ENCODE measurements around the gene CEMIP.

DNA sequence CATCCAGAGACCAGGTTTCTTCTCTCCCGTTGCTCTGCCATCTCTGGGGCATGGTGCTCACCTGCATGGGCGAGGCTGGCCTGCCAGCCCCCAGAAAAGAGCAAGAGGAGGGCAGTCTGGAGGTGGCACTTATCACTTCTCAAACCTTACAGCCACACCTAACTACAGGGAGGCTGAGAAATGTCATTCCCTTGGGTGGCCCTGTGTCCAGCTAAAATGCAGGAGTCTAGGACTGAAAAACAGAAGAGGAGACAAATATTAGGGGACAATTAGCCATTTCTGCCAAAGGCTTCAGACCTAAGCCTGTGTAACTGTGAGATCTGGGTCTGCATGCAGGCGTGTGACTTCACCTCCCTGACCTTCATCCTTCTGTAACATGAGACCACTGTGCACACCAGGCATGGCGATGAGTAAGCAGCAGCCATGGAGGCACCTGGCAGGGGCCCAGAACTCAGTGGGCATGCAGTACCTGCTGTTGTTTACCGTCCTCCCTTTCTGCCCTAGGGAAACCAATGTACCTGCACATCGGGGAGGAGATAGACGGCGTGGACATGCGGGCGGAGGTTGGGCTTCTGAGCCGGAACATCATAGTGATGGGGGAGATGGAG lies 127.1 kb downstream of the CEMIP start:
- TF ChIP-seq, protein P1, sequence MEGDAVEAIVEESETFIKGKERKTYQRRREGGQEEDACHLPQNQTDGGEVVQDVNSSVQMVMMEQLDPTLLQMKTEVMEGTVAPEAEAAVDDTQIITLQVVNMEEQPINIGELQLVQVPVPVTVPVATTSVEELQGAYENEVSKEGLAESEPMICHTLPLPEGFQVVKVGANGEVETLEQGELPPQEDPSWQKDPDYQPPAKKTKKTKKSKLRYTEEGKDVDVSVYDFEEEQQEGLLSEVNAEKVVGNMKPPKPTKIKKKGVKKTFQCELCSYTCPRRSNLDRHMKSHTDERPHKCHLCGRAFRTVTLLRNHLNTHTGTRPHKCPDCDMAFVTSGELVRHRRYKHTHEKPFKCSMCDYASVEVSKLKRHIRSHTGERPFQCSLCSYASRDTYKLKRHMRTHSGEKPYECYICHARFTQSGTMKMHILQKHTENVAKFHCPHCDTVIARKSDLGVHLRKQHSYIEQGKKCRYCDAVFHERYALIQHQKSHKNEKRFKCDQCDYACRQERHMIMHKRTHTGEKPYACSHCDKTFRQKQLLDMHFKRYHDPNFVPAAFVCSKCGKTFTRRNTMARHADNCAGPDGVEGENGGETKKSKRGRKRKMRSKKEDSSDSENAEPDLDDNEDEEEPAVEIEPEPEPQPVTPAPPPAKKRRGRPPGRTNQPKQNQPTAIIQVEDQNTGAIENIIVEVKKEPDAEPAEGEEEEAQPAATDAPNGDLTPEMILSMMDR (conservative IDR thresholded peaks at IDR 0.05 in 1 of 2, IDR thresholded peaks at IDR 0.05 in 1 of 2; ENCODE audit: extremely low read depth in 1 of 2, insufficient read depth in 1 of 2, low read depth in 1 of 2, low read length in 2 of 2): no peak
- TF ChIP-seq EZH2 (IDR thresholded peaks at IDR 0.05; ENCODE audit: borderline replicate concordance, low read length): no peak
